ENCODE results near the gene CCL15.
"Not testable (repeated sequence)": the region's sequence is repeated elsewhere in the genome, so short reads cannot be mapped to it uniquely, and the experiment has no call there.

CCL15 gene

GRCh38 chr17:35995346-35995745 lies 6.0 kb downstream of the CCL15 start:
- DNase-seq (ENCODE audit: low read depth in 3 of 3): not testable (repeated sequence)

DNA sequence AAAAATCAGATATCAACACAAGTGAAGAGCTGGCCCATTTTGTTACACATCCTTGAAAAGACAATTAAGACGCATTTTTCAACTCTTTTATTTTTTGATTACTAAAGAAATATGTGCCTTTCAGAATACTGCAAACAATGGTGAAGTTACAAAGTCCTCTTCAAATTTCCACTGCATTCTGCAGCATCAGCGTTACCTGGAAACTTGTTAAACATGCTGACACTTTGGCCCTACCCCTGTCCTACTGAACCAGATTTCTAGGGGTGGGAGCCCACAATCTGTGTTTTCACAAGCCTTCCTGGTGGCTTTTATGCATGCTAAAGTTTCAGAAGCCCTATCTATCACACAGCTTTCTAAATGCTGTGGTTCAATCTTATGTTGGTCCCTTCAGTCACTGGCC lies 10.3 kb downstream of the CCL15 start:
- no peak for DNase-seq (ENCODE audit: low read depth in 3 of 3)

DNA sequence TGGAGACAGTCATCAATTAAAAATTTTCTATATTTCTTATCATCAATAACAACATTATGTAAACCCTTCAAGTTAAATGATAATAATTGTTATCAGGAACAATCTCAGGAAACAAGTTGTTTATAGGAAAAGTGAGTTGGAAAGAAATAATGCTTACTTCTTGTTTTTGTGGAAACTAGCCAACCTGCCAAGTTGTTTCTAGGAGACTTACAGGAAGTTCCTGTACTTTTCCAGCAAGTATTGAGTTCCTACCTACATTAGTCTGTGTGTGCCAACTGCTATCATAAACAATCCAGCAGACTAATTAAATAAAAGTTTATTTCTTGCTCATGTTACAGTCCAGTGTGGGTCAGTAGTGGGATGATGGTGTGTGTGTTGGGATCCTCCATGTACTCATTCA lies 13.2 kb downstream of the CCL15 start:
- no peak for DNase-seq (ENCODE audit: low read depth in 3 of 3)

- DNase-seq (ENCODE audit: low read depth in 3 of 3): no peak
Measured at GRCh38 chr17:35986643-35987042, 14.7 kb downstream of the CCL15 start, which contains the start of gene CCL14. CCL14 (minus strand) TSS chr17:35986729; CDS start chr17:35986649, 80 bp downstream.

- no peak for DNase-seq (ENCODE audit: low read depth in 3 of 3)
Measured at GRCh38 chr17:35984140-35984539, 17.2 kb downstream of the CCL15 start.

DNA sequence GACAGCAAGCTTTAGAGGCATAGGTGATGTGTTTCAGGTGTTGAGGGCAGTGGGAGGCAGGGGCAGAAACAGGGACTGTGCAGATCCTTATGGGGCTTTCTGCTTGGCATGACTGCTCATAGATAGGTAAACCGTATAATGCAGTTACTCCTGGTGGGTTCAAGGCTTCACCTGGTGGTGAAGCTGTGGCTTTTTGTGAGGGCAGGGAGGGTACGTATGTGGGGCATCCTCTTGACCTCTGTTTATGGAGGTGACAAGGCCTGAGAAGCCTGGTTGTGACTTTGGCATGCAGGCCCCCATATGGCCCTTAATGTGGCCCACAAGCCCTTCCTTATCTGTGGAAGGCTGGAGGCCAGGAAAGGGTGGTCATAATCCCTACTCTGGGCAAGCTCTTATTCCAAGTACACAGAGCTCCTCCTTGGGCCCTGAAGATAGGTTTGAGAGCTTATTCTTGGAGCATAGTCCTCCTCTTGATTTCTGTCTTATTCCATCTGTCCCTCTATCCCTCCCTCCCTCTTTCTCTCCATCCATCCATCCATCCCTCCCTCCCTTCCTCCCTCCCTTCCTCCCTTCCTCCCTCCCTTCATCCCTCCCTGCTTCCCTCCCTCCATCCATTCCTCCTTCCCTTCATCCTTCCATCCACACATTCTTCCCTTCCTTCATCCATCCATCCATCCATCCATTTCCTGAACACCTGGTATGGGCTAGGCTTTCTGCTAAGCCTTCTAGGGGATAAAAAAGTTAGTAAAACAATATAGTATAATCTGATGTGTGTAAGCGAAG lies 18.8 kb downstream of the CCL15 start:
- no peak for DNase-seq (ENCODE audit: low read depth in 3 of 3)

DNA sequence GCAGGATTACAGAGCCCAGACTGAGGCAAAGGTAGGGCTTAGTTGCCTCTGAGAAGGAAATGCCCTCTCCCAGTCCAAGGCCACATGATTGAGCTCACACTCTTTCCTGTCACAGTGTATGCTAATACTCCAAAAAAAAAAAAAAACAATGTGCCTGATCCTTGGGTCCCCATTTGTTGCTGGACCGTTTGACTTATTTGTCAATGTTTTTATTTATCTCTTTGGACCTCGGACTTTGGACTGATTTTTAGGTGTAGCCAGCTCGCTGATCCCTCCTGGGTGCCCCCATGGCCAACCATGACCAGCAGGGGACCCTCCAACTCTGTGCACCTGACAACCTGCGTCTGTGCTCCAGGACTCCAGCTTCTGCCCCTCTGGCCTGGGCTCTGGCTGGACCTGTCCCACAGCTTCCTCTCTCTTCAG lies 19.4 kb downstream of the CCL15 start:
- no peak for DNase-seq (ENCODE audit: low read depth in 3 of 3)

DNA sequence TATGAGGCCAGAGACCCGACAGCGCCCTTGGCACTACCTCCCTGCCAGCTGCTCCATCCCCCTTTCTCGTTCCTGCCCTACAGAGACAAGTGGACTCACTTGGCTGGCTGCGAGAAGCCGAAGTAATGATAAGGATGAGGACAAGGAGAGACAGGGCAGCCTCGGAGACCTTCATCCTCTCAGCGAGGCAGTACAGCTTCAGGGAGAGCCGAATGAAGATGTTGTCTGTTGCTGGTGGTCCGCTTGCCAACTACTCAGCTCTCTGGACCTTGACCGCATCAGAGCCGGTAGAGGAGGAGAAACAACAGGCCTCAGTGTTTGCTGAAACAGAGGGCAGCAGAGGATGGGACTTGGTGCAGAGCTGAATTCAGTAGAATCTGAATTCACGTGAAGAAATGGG lies 20.1 kb downstream of the CCL15 start, which contains the start of gene CCL16:
Gene CCL16 (minus strand): TSS at position 252 of the 400 bp plus-strand sequence. CDS start 77 bp downstream, at position 175.
- no peak for DNase-seq (ENCODE audit: low read depth in 3 of 3)

DNA sequence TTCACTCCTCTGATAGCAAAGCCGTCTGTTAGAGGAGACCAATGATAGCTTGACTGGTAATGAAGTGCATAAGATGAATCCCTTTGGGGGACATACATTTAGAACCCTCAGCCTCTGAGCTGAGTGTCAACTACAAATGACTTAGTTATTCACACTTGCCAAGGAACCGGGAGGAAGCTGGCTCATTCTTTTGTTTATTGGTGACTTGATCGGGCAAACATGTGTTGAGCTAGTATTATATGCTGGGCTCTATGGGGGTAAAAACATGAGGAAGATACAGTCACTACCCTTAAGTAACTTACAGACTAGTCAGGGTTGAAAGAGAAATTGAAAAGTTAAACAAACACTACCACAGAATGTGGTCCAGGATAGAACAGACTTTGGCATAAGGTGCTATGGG lies 23.0 kb downstream of the CCL15 start:
- DNase-seq (ENCODE audit: low read depth in 3 of 3): no peak

DNA sequence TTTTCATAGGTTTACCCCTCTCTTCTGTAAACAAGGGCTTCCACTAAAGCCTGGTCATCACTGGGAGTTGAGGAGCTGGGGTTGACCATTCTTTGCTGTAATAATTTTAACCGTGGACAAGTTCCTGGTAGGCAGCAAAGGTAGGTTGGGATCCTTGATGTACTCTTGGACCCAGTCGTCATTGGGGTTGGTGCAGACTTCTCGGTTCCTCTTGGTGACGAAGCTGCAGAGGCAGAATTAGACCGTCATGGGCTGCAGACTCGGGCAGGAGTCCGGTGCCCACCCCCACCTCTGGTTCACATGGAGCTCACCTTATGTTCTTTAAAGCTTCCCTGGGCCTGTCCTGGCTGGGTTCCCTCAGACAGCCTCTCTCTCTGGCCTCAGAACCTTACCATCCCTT lies 23.8 kb downstream of the CCL15 start:
- no peak for DNase-seq (ENCODE audit: low read depth in 3 of 3)

DNA sequence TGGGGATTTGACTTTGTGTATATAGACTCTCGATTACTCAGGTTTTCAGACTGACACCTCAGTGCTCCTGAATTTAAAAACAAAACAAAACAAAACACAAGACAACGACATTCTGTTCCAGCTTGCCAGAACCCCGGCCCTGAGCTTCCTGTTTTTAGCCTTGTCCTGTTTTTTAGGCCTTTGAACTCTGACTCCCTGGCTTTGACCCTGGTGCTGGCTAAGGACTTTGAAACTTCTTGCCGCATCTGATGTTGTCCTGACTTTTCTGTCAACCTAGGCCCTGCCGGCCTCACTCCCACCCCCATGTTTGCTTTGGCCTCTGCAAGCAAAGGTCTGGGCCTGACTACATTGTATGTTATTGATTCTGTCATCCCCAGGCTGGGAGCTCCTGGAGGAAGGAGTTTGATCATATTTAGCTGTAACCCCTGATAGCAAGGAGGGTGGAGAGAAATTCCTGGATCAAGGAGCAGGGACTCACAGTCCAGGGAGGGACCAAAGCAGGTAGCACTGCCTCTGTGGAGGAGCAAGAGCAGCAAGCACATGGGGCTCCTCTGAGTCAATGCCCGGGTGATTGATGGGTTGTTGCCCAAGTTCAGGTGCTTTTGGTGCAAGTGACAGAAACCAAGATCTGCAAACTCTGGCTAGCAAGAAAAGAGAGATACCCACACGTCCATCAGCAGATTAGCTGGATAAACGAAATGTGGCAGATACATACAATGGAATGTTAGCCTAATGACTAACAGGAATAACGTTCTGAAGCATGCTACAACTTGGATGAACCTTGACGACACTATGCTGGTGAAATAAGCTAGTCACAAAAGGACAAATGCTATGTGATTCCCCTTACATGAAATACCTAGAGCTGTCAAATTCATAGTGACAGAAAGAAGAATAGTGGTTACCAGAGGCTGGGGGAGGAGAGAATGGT lies 27.8 kb downstream of the CCL15 start:
- DNase-seq (ENCODE audit: low read depth in 3 of 3): no peak

- no peak for DNase-seq (ENCODE audit: low read depth in 3 of 3)
Measured at GRCh38 chr17:35972945-35973332, 28.4 kb downstream of the CCL15 start.

- DNase-seq (ENCODE audit: low read depth in 3 of 3): no peak
Measured at GRCh38 chr17:35972535-35972934, 28.8 kb downstream of the CCL15 start.

DNA sequence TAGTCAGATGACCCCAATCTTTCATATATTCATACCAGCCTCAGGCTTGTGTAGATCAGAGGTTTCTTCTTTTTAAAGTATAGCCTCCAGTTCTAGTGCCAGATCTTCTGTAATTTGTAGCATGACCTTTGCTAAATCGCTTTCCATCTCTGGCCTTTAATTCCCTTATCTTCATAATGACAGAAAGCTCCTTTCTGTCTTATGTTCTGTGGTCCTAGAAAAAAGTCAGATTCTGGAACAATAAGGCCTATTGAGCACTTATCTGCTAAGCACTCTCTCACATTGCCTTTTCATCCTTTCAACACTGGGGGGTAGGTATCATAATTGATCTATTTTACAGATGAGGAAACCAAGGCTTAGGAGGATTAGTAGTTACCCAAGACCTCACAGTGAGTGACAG lies 29.3 kb downstream of the CCL15 start:
- DNase-seq (ENCODE audit: low read depth in 3 of 3): no peak

- peak; percentile 31 to 61 (median 61) for DNase-seq (ENCODE audit: low read depth in 3 of 3)
Measured at GRCh38 chr17:35969558-35970380, 31.6 kb downstream of the CCL15 start.

GRCh38 chr17:35968520-35969054 lies 32.8 kb downstream of the CCL15 start:
- no peak for DNase-seq (ENCODE audit: low read depth in 3 of 3)

GRCh38 chr17:35965272-35965671 lies 36.1 kb downstream of the CCL15 start:
- no peak for DNase-seq (ENCODE audit: low read depth in 3 of 3)

DNA sequence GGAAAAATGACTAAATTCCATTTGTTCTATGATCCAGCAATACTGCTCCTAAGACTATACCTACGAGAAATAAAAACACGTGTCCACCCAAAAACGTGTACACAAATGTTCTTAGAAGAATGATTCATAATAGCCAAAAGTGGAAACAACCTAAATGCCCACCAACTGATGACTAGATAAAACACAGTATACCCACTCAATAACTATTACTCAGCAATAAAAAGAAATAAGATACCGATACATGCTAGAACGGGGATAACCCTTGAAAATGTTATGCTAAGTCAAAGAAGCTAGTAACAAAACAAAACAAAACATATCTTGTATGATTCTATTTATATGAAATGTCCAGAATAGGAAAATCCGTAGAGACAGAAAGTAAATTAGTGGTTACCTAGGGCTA lies 37.7 kb downstream of the CCL15 start:
- no peak for DNase-seq (ENCODE audit: low read depth in 3 of 3)

GRCh38 chr17:35953720-35954119 lies 47.6 kb downstream of the CCL15 start:
- DNase-seq (ENCODE audit: low read depth in 3 of 3): no peak

DNA sequence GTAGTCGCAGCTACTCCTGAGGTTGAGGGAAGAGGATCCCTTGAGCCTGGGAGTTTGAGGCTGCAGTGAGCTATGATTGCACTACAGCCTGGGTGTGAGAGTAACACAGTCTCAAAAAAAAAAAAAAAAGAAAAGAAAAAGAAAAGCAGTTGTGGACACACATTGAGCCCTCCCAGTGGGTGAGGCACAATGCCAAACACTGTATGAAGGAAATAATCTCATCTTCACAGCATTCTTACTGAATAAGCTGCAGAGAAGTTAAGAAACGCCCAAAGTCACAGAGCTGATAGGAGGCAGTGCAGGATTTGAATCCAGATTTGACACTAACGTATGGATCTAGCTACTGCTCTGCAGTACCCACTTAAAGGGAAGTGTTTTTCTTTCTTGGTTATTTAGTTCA lies 52.0 kb downstream of the CCL15 start:
- DNase-seq (ENCODE audit: low read depth in 3 of 3): no peak

DNA sequence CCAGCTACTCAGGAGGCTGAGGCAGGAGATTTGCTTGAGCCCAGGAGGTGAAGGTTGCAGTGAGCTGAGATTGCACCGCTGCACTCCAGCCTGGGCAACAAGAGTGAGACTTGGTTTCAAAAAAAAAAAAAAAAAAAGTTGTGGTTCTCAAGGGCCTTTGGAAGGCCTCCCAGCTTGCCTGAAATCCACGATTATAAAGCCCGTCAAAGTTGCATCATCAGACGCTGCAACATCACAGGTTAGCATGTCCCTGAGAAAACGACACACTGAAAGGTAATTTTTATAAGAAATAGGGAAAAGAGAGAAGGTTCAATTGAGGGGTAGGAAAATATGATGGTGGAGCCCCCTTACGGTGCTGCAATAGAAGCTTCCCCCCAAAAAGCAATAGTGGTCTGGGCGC lies 53.3 kb downstream of the CCL15 start:
- DNase-seq (ENCODE audit: low read depth in 3 of 3): no peak

Measured in stimulated activated CD4-positive, alpha-beta T cell treated with anti-CD3 and anti-CD28 coated beads, TNF-alpha, amount 100 ng/mL, for 24 hours (primary cell).